Bronchial epithelial cell (primary cell): ENCODE results near the gene CD2AP. TPM values are rescaled to one million over a fixed set of nuclear protein-coding genes. Genes with fewer than 3 reads are reported as not detected.

ENCODE experiments used
- DNase-seq: peaks from one replicate; pipeline ENCODE4 v3.0.0-alpha.2; 2010; ENCODE audit warnings: low read depth
- FAIRE-seq: peaks from 2 replicates; lab custom pipeline; 2011; peaks lifted over from hg19 to GRCh38; lab: Jason Lieb, UNC
- H3K27me3 ChIP-seq: 2 replicates; pipeline ENCODE4 v1.5.1; 2011; ENCODE audit warnings: low read length; ENCODE audit not compliant: control insufficient read depth, insufficient read depth
- H3K36me3 ChIP-seq: 2 replicates; pipeline ENCODE4 v1.5.1; 2011; ENCODE audit warnings: low read length; ENCODE audit not compliant: control insufficient read depth, insufficient read depth
- H3K4me3 ChIP-seq: 2 replicates; pipeline ENCODE4 v1.5.1; 2011; ENCODE audit warnings: mild to moderate bottlenecking, low read depth, low read length, control low read depth
- CTCF ChIP-seq: IDR thresholded peaks from 2 replicates; pipeline ENCODE4 v1.5.1; 2011; ENCODE audit warnings: mild to moderate bottlenecking, moderate library complexity, low read length, control low read depth, inconsistent platforms; ENCODE audit not compliant: insufficient read depth, severe bottlenecking
- total RNA-seq: library from RNA; depleted of rRNA; stranded (reverse); fragments of >200 nt; gene quantifications from 2 replicates; pipeline ENCODE4 v1.2.1, GENCODE V29; 2014

Gene CD2AP
- total RNA-seq, 1 donor from 2014 or later: 24.0 TPM

DNA sequence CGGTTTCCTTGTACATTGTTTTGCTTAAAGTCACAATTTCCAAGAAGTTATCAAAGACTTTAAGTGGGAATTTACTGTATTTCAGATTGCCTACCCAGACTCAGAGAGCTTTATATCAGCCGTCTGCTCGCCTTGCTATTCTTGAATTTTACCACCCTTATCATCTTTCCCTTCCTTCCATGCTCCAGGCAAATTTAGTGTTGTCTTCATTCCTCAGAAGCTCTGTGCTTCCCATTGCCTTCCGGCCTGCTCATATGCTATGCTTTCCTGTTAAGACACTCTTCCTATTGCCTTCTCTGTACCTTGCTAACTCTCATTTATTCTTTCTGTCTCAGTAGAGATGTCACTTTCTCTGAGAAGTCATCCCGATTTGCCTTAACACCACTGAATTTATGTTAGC, 52.1 kb downstream of the CD2AP start:
- H3K27me3 ChIP-seq: no peaks in the 10 kb centered on the region
- TF ChIP-seq CTCF: no peak
- no peak for DNase-seq
- FAIRE-seq: no peak
- H3K4me3 ChIP-seq: no peak overlapping the region
- H3K36me3 ChIP-seq: peaks cover 1% of the 10 kb centered on the region

DNA sequence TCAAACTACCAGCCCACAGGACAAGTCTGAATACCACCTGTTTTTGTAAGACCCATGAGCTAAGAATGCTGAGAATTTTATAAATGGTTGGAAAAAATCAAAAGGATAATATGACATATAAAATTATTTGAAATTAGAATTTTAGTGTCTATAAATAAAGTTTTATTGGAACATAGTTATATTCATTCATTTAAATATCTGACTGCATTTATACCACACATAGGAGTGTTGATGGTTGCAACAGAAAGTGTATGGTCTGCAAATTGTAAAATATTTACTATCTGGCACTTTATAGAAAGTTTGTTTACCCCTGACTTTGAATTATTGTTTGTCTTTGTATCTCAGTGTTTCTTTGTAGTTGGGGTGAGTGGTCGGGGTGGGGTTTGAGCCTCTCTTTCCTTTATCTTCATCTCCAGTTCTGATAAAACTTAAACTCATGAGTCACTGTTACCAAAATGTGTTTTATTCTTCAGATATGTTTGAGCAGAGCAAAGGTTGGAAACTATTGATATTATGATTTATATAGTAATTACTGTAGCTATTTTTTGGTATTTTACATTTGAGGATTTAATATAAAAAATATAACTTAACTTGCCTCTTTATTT, 55.5 kb downstream of the CD2AP start:
- no peak for TF ChIP-seq CTCF
- no peak for FAIRE-seq

GRCh38 chr6:47534063-47534462, 56.5 kb downstream of the CD2AP start:
- no peaks in the 10 kb centered on the region for H3K27me3 ChIP-seq
- no peak for TF ChIP-seq CTCF
- no peak for FAIRE-seq

More for the DNA sequence above, 55.5 kb downstream of the CD2AP start:
- H3K36me3 ChIP-seq: peaks cover 4% of the 10 kb centered on the region
- H3K4me3 ChIP-seq: no peak overlapping the region
- DNase-seq: no peak
- no peaks in the 10 kb centered on the region for H3K27me3 ChIP-seq

DNA sequence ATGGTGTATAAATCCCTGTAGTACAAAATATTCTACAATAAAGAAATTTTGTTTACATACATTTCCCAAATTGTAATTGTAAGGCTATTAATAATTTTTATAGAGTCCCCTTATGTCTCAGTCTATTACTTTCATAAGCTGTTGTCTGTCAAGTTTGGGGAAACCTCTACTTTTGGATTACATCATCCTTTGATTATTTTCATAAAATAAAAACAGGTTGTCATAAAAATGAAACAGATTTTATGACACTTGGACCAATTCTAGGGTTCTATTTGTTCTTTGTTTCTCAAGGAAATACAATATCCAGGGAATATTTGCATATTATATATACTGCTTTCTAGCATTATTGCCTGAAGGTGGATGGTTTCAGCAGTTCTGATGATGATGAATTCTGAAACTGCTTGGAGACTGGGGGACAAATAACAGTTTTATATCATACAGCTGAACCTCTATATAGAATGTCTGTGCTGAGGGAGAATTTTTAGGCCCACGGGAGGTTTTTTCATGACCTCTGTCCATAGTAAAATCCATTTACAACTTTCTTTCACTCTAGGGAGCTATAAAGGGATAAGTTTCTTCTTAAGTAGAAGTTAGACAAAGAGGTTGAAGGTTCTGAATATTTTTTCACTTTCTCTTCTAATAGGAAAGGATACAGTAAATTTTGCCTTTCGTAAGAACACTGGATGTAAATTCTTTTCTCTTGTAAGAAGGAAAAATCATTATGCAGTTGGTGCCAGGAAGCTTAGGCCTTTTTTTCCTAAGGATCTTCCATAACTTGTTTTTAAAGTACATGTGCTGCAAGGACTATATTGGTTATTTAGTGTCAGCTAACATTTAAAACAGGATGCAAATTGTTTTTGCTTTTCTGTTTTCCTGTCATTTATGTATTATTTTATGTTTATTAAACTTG, 58.0 kb downstream of the CD2AP start:
- FAIRE-seq (no peak), DNase-seq (no peak)
- no peak for TF ChIP-seq CTCF
- H3K4me3 ChIP-seq: no peak overlapping the region
- no peaks in the 10 kb centered on the region for H3K27me3 ChIP-seq
- H3K36me3 ChIP-seq: peaks cover 4% of the 10 kb centered on the region

More at GRCh38 chr6:47534063-47534462, 56.5 kb downstream of the CD2AP start:
- DNase-seq: no peak
- no peak overlapping the region for H3K4me3 ChIP-seq
- H3K36me3 ChIP-seq: peaks cover 4% of the 10 kb centered on the region

DNA sequence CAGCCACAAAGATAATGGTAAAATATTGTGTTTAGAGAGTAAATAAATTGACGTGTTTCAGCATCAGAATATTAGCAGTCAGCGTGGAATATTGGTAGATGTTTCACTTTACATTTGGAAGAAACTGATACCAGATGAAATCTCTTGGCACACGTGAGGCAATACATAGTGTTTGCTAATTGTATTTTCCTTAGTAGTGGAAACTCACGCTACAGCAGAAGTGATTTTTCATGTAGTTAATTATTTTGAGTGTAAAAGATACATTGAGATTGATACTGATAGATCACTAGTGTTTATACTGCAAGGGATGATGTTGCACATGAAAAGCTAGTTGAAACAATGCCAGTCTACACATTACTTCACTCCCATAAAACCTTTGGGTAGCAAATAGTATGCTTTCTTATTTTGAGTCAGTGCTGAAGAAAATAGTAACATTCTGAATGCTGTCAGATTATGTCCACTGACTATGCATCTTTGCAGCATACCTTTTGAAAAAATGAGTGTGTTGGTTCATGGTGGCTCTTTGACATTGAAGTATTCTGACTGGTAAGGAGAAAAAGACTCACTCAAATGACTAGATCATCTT, 59.3 kb downstream of the CD2AP start:
- Histone ChIP-seq H3K36me3 (peaks cover 4% of the 10 kb centered on the region), H3K27me3 (no peaks in the 10 kb centered on the region), H3K4me3 (no peak overlapping the region)
- no peak for TF ChIP-seq CTCF
- DNase-seq (no peak), FAIRE-seq (no peak)
